NB4 (cell line): ENCODE measurements around the gene QDPR.

Experiments used
- DNase-seq: peaks from one replicate; pipeline ENCODE4 v3.0.0; 2010; ENCODE audit warnings: low read depth
- H3K4me3 ChIP-seq: one replicate; pipeline ENCODE4 v1.5.1; 2011; ENCODE audit warnings: mild to moderate bottlenecking, low read depth, low read length, moderate library complexity
- CTCF ChIP-seq: IDR thresholded peaks from one replicate; pipeline ENCODE4 v1.5.1; 2012; ENCODE audit warnings: low read depth, low read length
- MYC ChIP-seq: IDR thresholded peaks from 2 replicates; pipeline ENCODE4 v1.6.1; 2011; ENCODE audit warnings: low read depth, low read length
- POLR2A ChIP-seq: IDR thresholded peaks from 2 replicates; pipeline ENCODE4 v1.6.1; 2011; ENCODE audit warnings: mild to moderate bottlenecking; ENCODE audit not compliant: insufficient read length; ENCODE audit errors: extremely low read depth
- TF ChIP-seq, protein P1 (sequence below): IDR thresholded peaks from 2 replicates; pipeline ENCODE4 v1.6.1; 2011; ENCODE audit warnings: low read depth, low read length

QDPR gene

DNA sequence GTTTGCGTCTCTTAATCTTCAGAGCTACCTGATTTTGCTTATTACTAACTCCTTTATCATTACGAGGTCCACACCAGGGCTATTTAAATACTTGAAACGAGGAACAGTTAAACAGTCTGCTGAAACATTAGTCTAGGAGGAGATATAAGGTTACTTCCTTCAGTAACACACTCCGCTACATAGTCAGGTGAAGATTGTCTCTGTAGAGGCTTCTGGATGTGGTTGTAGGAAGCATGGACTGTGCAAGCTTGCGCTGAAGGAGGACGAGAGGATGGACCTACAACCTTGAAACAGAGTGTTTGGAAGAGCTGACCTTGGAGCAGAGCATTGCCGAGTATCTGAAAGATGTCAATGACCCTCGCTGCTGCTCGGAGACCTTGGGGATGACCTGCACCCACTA, 3.0 kb upstream of the QDPR start, which contains the start of gene CLRN2:
CLRN2 (plus strand) TSS at position 301 of the 400 bp plus-strand sequence. CDS start 102 bp downstream, outside the sequence.
- TF ChIP-seq CTCF, result no peak
- no peak for TF ChIP-seq MYC
- no peak for TF ChIP-seq POLR2A
- TF ChIP-seq, protein P1, sequence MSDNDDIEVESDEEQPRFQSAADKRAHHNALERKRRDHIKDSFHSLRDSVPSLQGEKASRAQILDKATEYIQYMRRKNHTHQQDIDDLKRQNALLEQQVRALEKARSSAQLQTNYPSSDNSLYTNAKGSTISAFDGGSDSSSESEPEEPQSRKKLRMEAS, result no peak

GRCh38 chr4:17512973-17513665, 1.2 kb upstream of the QDPR start:
- no peak for TF ChIP-seq CTCF
- no peak for TF ChIP-seq MYC
- TF ChIP-seq POLR2A, result no peak
- TF ChIP-seq, protein P1, result no peak
- no peak overlapping the region for H3K4me3 ChIP-seq
- DNase-seq, result peak; percentile 65

More for the DNA sequence above, 3.0 kb upstream of the QDPR start, which contains the start of gene CLRN2:
- H3K4me3 ChIP-seq, result no peak within 1 kb of the TSS
- no peak for DNase-seq

GRCh38 chr4:17511509-17511949, 361 bp downstream of the QDPR start:
- DNase-seq, result peak; percentile 84

DNA sequence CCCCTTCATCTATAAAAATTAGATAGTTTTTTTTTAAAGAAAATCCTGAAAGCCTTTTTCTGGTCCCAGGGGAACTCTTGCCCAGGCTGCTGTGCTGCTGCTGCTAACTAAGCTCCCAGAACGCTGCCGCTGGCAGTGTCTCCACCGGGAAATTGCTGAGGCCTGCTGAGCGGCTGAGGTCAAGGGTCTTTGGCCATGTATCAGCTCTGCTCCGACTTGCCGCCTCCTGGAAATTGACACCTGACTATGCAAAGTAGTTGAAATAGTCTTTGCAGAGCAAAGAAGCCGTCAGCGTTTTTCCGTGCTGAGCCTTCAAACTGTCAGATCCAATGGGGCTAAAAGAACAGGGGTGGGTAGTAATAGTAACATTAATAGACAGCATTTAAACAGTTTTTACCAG, 839 bp downstream of the QDPR start:
- peak overlapping the region; percentile 88 for H3K4me3 ChIP-seq
- peak; percentile 45 for DNase-seq
- TF ChIP-seq POLR2A (no peak), CTCF (no peak), MYC (no peak)
- TF ChIP-seq, protein P1, result no peak

More at GRCh38 chr4:17511509-17511949, 361 bp downstream of the QDPR start:
- TF ChIP-seq, protein P1, result peak; percentile 95
- TF ChIP-seq CTCF (no peak), MYC (peak; percentile 98)
- peak overlapping the region; percentile 88 for H3K4me3 ChIP-seq

DNA sequence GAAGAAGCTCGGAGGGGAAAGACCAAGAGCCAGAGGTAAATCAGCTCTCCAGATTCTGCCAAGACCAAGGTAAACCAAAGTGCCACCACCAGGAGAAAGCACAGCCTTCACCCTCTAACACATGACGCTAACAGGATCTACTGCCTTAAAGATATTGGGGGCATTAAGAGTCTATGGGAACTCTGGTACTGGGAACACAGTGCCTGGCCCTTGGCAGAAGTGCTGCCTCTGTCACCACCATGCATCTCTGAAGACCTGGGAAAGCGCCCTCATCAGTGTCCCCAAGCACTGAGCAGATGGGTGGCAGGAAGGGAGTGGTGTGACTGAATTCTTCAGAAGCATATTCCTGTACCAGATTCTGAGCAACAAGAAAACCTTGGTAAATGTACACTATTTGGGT, 1.3 kb downstream of the QDPR start:
- peak overlapping the region; percentile 88 for H3K4me3 ChIP-seq
- TF ChIP-seq POLR2A, result no peak
- TF ChIP-seq MYC, result no peak
- TF ChIP-seq CTCF, result no peak
- TF ChIP-seq, protein P1, result no peak
- peak; percentile 38 for DNase-seq

GRCh38 chr4:17504081-17504480, 7.8 kb downstream of the QDPR start:
- no peak overlapping the region for H3K4me3 ChIP-seq
- TF ChIP-seq MYC (no peak), CTCF (no peak), POLR2A (no peak)
- TF ChIP-seq, protein P1, result no peak
- no peak for DNase-seq
